Motor neuron (in vitro differentiated cells): ENCODE results near the gene POTEF. TPM values are rescaled to one million over a fixed set of nuclear protein-coding genes. Genes with fewer than 3 reads are reported as not detected.
"Not testable (repeated sequence)": the region's sequence is repeated elsewhere in the genome, so short reads cannot be mapped to it uniquely, and the experiment has no call there.

Source experiments
- ATAC-seq, 8 experiments: fragments of 200-7000 bp; cut with Tn5 transposase; replicated peaks in 6 of 8; 2 replicates each; pipeline ENCODE4 v1.8.0; 2021; ENCODE audit warnings: mild to moderate bottlenecking in 8 of 8, moderate library complexity in 8 of 8
- H3K27ac ChIP-seq, 2 donors: fragments of 250-450 bp; sonication (Bioruptor Pico); 2 replicates each; pipeline ENCODE4 v1.9.0; 2021; ENCODE audit warnings: antibody characterized with exemption in 2 of 2, mild to moderate bottlenecking in 2 of 2, moderate library complexity in 1 of 2
- H3K4me1 ChIP-seq, 2 donors: fragments of 250-450 bp; sonication (Bioruptor Pico); replicated peaks in 1 of 2; 2 replicates each; pipeline ENCODE4 v1.6.1; 2021; ENCODE audit warnings: antibody characterized with exemption in 2 of 2, mild to moderate bottlenecking in 2 of 2, moderate library complexity in 1 of 2
- H3K4me3 ChIP-seq, 5 donors: fragments of 250-450 bp; sonication (Bioruptor Pico); 2 replicates each; pipeline ENCODE4 v1.9.0; 2021; ENCODE audit warnings: antibody characterized with exemption in 5 of 5, mild to moderate bottlenecking in 5 of 5, moderate library complexity in 4 of 5
- WGBS, 10 experiments: fragments of 450-650 bp; shearing (Covaris generic); methylation state at CpG; one replicate each; pipeline ENCODE4 v1.0.0; 2022; 5-methylcytosine and 5-hydroxymethylcytosine counted together
- in situ Hi-C, 9 experiments: fragments of 400-800 bp; cut with MboI; loops; one replicate each; pipeline ENCODE4 v1.15.0; 2021; ENCODE audit warnings: low sequenced_read_pairs in 9 of 9, low pct_unique_long_range_greater_than_20kb in 2 of 9; ENCODE audit not compliant: unreplicated experiment in 9 of 9
- total RNA-seq, 8 experiments: library from RNA; unstranded; fragments of 300-600 nt; gene quantifications; 2 replicates each; pipeline versions ENCODE4 v1.2.3 to v1.2.4, GENCODE V29; 2022

POTEF gene
- total RNA-seq, 8 experiments from 2014 or later: 0.05 to 31.2 (median 0.41) TPM; not detected in 1

DNA sequence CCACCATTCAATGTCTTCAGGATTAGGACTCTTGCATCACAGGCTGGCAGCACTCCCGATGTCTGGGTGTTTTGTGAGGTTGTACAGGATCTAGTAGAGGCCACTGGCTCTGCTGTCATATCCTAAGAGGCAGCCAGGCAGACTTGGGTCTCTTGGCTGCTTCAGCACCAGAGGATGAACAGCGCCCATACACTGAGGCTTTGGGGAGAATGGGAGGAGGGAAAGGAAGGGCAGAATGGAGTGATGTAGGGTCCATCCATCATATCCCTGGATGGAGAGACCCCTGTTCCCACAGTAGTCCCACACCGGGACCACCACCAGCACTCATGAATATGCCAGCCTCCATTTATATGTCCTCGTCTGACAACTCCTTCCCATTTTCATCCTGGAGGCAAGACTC, 80.6 kb downstream of the POTEF start:
- H3K4me3 ChIP-seq, H3K4me1 ChIP-seq, H3K27ac ChIP-seq, in situ Hi-C loops, ATAC-seq: not testable (repeated sequence)
- no CpG with 5 or more reads among the region's 4 CpGs for WGBS, 10 experiments

DNA sequence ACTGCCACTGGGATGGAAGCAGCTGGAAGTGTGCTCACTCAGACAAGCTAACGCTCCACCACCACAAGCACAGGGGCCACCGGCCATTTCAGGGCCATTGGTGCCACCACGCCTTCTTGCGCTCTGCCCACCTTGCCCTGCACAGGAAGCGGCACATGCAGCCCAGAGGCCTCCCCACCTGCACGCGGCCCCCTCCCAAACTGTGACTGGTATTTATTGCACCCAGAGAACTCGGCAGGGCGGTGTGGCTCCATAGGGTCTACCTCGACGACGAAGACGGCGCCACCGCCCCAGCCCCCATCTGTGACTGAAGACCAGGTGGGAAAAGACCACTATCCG, 90.8 kb downstream of the POTEF start:
- H3K4me1 ChIP-seq, H3K4me3 ChIP-seq, in situ Hi-C loops, H3K27ac ChIP-seq, ATAC-seq: not testable (repeated sequence)
- WGBS, 10 experiments: no CpG with 5 or more reads among the region's 16 CpGs

GRCh38 chr2:130025931-130026330, 103.1 kb downstream of the POTEF start:
- in situ Hi-C loops, H3K4me3 ChIP-seq, H3K4me1 ChIP-seq, H3K27ac ChIP-seq, ATAC-seq: not testable (repeated sequence)
- 0 to 100% (median 33%) methylated on average over 1 of the region's 1 CpG; no CpG with 5 or more reads in 5 of the 10 experiments for WGBS, 10 experiments

Other genes with a start within 250 kb of the POTEF start
- 1 to 10 TPM in 1 of 8 experiments, under 1 TPM in 6, not detected in 1; 0.10 to 1.4 (median 0.82) TPM for gene RAB6C, start 149.6 kb downstream of the POTEF start, total RNA-seq
- gene CCDC74B, start 15.9 kb upstream of the POTEF start, total RNA-seq: 10 to 100 TPM in 3 of 8 experiments, 1 to 10 TPM in 5; 1.2 to 13.4 (median 6.6) TPM
- 10 to 100 TPM; 20.1 to 57.6 (median 29.3) TPM for gene SMPD4, start 52.4 kb upstream of the POTEF start, total RNA-seq
- gene MZT2B, start 53.0 kb upstream of the POTEF start, total RNA-seq: 100 to 1,000 TPM; 101 to 315 (median 253) TPM
- under 1 TPM in 6 of 8 experiments, not detected in 2; 0.11 to 0.71 (median 0.22) TPM for gene TUBA3E, start 69.2 kb upstream of the POTEF start, total RNA-seq
- gene IMP4, start 213.7 kb upstream of the POTEF start, total RNA-seq: 100 to 1,000 TPM in 2 of 8 experiments, 10 to 100 TPM in 6; 62.2 to 107 (median 94.8) TPM
- 10 to 100 TPM; 11.7 to 34.2 (median 17.7) TPM for gene PTPN18, start 226.8 kb upstream of the POTEF start, total RNA-seq